ENCODE data around the gene DOCK10.

DNA sequence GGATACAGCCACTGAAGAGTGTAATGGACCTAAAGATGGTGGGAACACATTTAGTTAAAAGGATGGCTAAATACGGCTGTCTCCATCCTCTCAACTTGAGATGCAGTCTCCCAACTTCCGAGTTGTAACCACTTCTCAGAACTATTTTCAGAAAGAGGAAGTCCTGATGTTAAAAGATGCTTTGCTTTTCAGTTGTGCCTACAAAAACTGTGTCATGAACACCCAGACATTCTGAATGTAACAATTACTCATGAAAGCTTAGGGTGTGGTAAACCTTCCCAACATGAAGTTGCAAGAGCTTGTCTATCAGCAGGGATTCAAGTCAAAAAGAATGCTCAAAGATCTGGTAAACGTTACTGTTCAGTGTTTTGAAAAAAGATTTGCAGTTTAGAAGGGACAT is 147.9 kb downstream of the DOCK10 start:
- no peak for TF ChIP-seq CTCF (IDR thresholded peaks at IDR 0.05; ENCODE audit: borderline replicate concordance, extremely low read depth, low read length, poor library complexity, severe bottlenecking)
- no peak for TF ChIP-seq EZH2 (IDR thresholded peaks at IDR 0.05; ENCODE audit: borderline replicate concordance, low read depth, low read length, severe bottlenecking)

Measured in DND-41 (cell line).